ENCODE results near the gene TMEM255B. TPM values are rescaled to one million over a fixed set of nuclear protein-coding genes. Genes with fewer than 3 reads are reported as not detected.

The TMEM255B gene
- total RNA-seq, 2 donors from 2014 or later, result 0.96 to 4.6 TPM

DNA sequence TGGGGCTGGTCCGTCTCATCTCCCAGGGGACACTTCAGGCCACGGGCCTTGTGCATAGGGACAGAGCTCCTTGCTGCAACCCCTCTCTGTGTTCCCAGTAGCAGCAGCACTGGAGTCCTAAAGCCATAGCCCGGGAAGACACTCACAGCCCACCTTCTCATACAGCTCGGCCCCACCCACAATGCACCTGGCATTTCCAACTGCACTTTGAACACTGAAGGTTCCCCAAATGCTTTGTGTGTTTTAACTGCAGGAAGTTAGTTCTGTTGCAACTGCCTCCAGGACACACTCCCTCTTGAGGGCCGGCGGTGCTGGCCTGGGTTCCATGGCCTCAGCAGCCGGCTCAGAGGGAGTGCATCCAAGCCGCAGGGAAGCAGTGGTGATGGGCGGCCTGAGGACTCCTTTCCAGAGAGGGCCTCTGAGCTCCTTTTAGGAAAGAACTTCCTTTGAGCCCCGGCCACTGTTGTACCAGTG, 22.7 kb upstream of the TMEM255B start:
- intact Hi-C loops (cut with DNase I), result no loop called here
- Histone ChIP-seq H3K4me3 (no peak overlapping the region), H3K27me3 (replicated peaks; ENCODE audit: insufficient read depth) (no peaks in the 10 kb centered on the region), H3K27ac (no peak overlapping the region), H3K9me3 (no peaks in the 10 kb centered on the region), H3K4me1 (replicated peaks) (no peaks in the 10 kb centered on the region), H3K36me3 (no peaks in the 10 kb centered on the region)
- TF ChIP-seq POLR2A (IDR thresholded peaks at IDR 0.05) (no peak), POLR2AphosphoS5 (IDR thresholded peaks at IDR 0.05) (no peak)
- TF ChIP-seq, protein P1, sequence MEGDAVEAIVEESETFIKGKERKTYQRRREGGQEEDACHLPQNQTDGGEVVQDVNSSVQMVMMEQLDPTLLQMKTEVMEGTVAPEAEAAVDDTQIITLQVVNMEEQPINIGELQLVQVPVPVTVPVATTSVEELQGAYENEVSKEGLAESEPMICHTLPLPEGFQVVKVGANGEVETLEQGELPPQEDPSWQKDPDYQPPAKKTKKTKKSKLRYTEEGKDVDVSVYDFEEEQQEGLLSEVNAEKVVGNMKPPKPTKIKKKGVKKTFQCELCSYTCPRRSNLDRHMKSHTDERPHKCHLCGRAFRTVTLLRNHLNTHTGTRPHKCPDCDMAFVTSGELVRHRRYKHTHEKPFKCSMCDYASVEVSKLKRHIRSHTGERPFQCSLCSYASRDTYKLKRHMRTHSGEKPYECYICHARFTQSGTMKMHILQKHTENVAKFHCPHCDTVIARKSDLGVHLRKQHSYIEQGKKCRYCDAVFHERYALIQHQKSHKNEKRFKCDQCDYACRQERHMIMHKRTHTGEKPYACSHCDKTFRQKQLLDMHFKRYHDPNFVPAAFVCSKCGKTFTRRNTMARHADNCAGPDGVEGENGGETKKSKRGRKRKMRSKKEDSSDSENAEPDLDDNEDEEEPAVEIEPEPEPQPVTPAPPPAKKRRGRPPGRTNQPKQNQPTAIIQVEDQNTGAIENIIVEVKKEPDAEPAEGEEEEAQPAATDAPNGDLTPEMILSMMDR (IDR thresholded peaks at IDR 0.05), result no peak
- DNase-seq (ENCODE audit: low spot score), result no peak
- 81% methylated on average over 10 of the region's 10 CpGs for whole genome bisulfite sequencing

DNA sequence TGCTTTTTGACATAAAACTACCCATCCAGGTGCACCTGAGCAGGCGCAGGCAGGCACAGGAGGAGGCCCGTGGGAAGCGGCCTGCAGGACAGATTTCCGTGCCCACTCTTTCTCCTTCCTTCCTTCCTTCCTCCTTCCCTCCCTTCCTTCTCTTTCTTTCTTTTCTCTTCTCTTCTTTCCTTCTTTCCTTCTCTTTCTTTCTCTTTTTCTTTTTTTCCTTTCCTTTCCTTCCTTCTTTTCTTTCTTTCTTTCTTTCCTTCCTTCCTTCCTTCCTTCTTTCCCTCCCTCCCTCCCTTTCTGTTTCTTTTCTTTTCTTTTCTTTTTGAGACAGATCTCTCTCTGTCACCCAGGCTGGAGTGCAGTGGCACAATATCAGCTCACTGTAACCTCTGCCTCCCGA, 21.2 kb upstream of the TMEM255B start:
- Histone ChIP-seq H3K36me3 (no peaks in the 10 kb centered on the region), H3K4me3 (no peak overlapping the region), H3K27me3 (replicated peaks; ENCODE audit: insufficient read depth) (no peaks in the 10 kb centered on the region), H3K4me1 (replicated peaks) (no peaks in the 10 kb centered on the region), H3K27ac (no peak overlapping the region), H3K9me3 (no peaks in the 10 kb centered on the region)
- DNase-seq (ENCODE audit: low spot score), result no peak
- no peak for TF ChIP-seq POLR2A (IDR thresholded peaks at IDR 0.05)
- TF ChIP-seq POLR2AphosphoS5 (IDR thresholded peaks at IDR 0.05), result no peak
- TF ChIP-seq, protein P1 (IDR thresholded peaks at IDR 0.05), result no peak
- intact Hi-C loops (cut with DNase I), result no loop called here
- WGBS, result 87% methylated on average over 5 of the region's 5 CpGs

DNA sequence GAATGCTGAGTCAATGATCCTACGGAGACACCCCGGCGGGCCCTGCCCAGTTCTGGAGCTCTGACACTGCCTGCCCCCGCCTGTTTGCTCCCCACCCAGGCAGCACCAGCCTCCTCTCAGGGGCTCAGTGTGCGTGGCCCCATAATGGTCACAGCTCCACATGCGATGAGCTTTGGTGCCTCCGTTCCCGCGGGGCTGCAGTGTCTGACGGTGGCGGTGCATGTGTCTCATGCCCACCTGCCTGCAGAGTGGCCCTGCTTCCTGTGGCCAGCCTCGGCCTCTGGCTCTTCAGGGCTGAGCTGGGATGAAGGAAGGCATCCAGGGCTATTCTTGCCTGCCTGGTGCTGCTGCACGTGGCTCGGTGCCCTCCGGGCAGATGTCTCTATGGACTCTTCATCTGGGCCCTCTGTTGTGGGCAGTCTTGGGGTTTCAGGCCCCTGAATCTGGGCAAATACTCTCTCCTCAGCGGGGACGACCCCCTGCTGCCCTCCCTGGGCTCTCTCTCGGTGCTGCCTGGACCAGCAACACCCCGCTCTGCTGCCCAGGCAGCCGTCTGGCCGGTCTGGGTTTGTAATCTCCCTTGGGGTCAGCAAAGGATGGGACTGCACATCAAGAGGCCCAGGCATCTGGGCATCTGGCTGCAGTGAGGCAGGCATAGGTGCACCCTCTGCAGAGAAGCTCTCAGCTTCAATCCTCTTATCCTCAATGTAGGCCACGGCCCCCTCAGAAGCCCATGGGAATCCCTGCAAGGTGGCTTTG, 19.3 kb upstream of the TMEM255B start:
- H3K36me3 ChIP-seq, result no peaks in the 10 kb centered on the region
- no peaks in the 10 kb centered on the region for H3K9me3 ChIP-seq
- 88% methylated on average over 22 of the region's 22 CpGs for WGBS
- intact Hi-C loops (cut with DNase I), result no loop called here
- no peak for DNase-seq (ENCODE audit: low spot score)
- no peaks in the 10 kb centered on the region for H3K4me1 ChIP-seq (replicated peaks)
- TF ChIP-seq POLR2AphosphoS5 (IDR thresholded peaks at IDR 0.05), result no peak
- TF ChIP-seq, protein P1 (IDR thresholded peaks at IDR 0.05), result no peak
- TF ChIP-seq POLR2A (IDR thresholded peaks at IDR 0.05), result no peak
- H3K4me3 ChIP-seq, result no peak overlapping the region
- H3K27ac ChIP-seq, result no peak overlapping the region
- H3K27me3 ChIP-seq (replicated peaks; ENCODE audit: insufficient read depth), result no peaks in the 10 kb centered on the region

DNA sequence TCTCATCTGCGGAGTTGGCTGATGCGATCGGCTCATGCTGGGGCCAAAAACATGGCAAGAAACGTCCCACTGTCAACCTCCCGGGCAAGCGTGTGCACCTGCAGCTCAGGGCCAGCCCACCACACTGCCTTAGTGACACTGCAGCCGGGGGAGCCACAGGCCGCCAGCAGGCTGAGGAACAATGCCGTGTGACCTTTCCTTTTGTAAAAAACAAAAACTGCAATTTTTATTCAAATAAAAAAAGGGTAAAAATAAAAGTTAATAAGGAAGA, 18.8 kb upstream of the TMEM255B start:
- H3K9me3 ChIP-seq, result no peaks in the 10 kb centered on the region
- H3K27me3 ChIP-seq (replicated peaks; ENCODE audit: insufficient read depth), result no peaks in the 10 kb centered on the region
- DNase-seq (ENCODE audit: low spot score), result no peak
- 81% methylated on average over 9 of the region's 9 CpGs for WGBS
- intact Hi-C loops (cut with DNase I), result no loop called here
- H3K4me1 ChIP-seq (replicated peaks), result no peaks in the 10 kb centered on the region
- H3K4me3 ChIP-seq, result no peak overlapping the region
- no peak overlapping the region for H3K27ac ChIP-seq
- no peaks in the 10 kb centered on the region for H3K36me3 ChIP-seq
- no peak for TF ChIP-seq POLR2A (IDR thresholded peaks at IDR 0.05)
- TF ChIP-seq POLR2AphosphoS5 (IDR thresholded peaks at IDR 0.05), result no peak
- TF ChIP-seq, protein P1 (IDR thresholded peaks at IDR 0.05), result no peak

DNA sequence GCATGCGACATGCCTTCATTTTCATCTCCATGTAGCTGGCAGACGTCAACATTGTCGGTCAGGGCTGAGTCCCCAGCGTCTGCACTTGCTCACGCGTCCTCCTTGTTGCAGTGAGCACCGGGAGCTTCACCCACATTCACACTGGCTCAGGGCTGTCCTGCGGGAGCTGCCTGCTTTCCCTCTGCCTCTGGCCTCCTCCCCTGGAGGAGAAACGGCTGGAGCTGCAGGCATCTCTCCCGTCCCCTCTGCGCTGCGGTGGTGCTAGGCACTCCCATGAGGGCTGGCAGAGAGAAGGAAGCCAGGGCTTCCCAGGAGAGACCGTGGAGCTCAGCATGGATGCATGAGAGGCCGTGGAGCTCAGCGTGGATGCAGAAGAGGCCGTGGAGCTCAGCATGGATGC, 18.4 kb upstream of the TMEM255B start:
- TF ChIP-seq POLR2A (IDR thresholded peaks at IDR 0.05), result no peak
- TF ChIP-seq, protein P1 (IDR thresholded peaks at IDR 0.05), result no peak
- TF ChIP-seq POLR2AphosphoS5 (IDR thresholded peaks at IDR 0.05), result no peak
- intact Hi-C loops (cut with DNase I), result no loop called here
- Histone ChIP-seq H3K9me3 (no peaks in the 10 kb centered on the region), H3K4me1 (replicated peaks) (no peaks in the 10 kb centered on the region), H3K27ac (no peak overlapping the region), H3K27me3 (replicated peaks; ENCODE audit: insufficient read depth) (no peaks in the 10 kb centered on the region), H3K36me3 (no peaks in the 10 kb centered on the region), H3K4me3 (no peak overlapping the region)
- DNase-seq (ENCODE audit: low spot score), result no peak
- WGBS, result 84% methylated on average over 16 of the region's 16 CpGs

All from prostate gland (tissue), 2 donors.